K562 (cell line): Measurements from ENCODE around the gene GALNS. TPM values are rescaled to one million over a fixed set of nuclear protein-coding genes. Genes with fewer than 3 reads are reported as not detected.

ENCODE experiments used
- E2F3 ChIP-seq: fragments of 250-450 bp; sonication (Bioruptor Pico); IDR thresholded peaks from 2 replicates; pipeline ENCODE4 v1.4.0; 2020; ENCODE audit warnings: mild to moderate bottlenecking
- EHMT2 ChIP-seq: fragments of 450-650 bp; IDR thresholded peaks from 2 replicates; pipeline ENCODE4 v1.6.1; 2018; ENCODE audit warnings: antibody characterized with exemption
- GATAD2B ChIP-seq: fragments of 450-650 bp; IDR thresholded peaks from 2 replicates; pipeline ENCODE4 v1.6.1; 2017; ENCODE audit warnings: mild to moderate bottlenecking, borderline replicate concordance
- HMG20A ChIP-seq: fragments of 450-650 bp; formaldehyde crosslinking; conservative IDR thresholded peaks from 2 replicates; pipeline ENCODE4 v1.4.0; 2020; ENCODE audit warnings: mild to moderate bottlenecking, mixed read lengths
- HNRNPL ChIP-seq: fragments of 200-400 bp; formaldehyde crosslinking; IDR thresholded peaks from 2 replicates; pipeline ENCODE4 v1.6.1; 2017; ENCODE audit warnings: low read depth, mild to moderate bottlenecking, low read length
- IFI16 ChIP-seq: fragments of 250-450 bp; sonication (Bioruptor Pico); IDR thresholded peaks from 2 replicates; pipeline ENCODE4 v2.1.2; 2022; ENCODE audit warnings: mild to moderate bottlenecking, inconsistent platforms
- MBD2 ChIP-seq: sonication (generic); IDR thresholded peaks from 2 replicates; pipeline ENCODE4 v1.6.1; 2016; ENCODE audit warnings: low read depth, borderline replicate concordance
- PTRF ChIP-seq: fragments of 450-650 bp; IDR thresholded peaks from 2 replicates; pipeline ENCODE4 v1.6.1; 2016; ENCODE audit warnings: mild to moderate bottlenecking, missing genetic modification characterization, missing compliant biosample characterization
- RHOXF2B ChIP-seq: fragments of 250-450 bp; sonication (Bioruptor Pico); conservative IDR thresholded peaks from 2 replicates; pipeline ENCODE4 v1.5.1; 2021
- SMARCA4 ChIP-seq: fragments of 450-650 bp; IDR thresholded peaks from 2 replicates; pipeline ENCODE4 v1.6.1; 2016
- SMARCC2 ChIP-seq: fragments of 450-650 bp; IDR thresholded peaks from 2 replicates; pipeline ENCODE4 v1.6.1; 2017; ENCODE audit warnings: antibody characterized with exemption, moderate library complexity, mild to moderate bottlenecking, low read depth
- SREBF2 ChIP-seq: sonication (generic); formaldehyde crosslinking; IDR thresholded peaks from 2 replicates; pipeline ENCODE4 v1.4.0; 2020; ENCODE audit warnings: mild to moderate bottlenecking, missing genetic modification reagents
- TAF1 ChIP-seq: IDR thresholded peaks from 2 replicates; pipeline ENCODE4 v1.6.1; 2011; ENCODE audit warnings: mild to moderate bottlenecking, low read length, moderate library complexity; ENCODE audit not compliant: insufficient read depth, control insufficient read depth, severe bottlenecking; ENCODE audit errors: extremely low read depth
- ZC3H8 ChIP-seq: fragments of 450-650 bp; IDR thresholded peaks from 2 replicates; pipeline ENCODE4 v1.6.1; 2017
- ZNF431 ChIP-seq: sonication (generic); formaldehyde crosslinking; IDR thresholded peaks from 2 replicates; pipeline ENCODE4 v1.8.0; 2022; ENCODE audit warnings: mild to moderate bottlenecking, missing genetic modification reagents
- ZNF445 ChIP-seq: fragments of 250-450 bp; sonication (Bioruptor Pico); IDR thresholded peaks from 2 replicates; pipeline ENCODE4 v1.4.0; 2020; ENCODE audit warnings: low read depth, mild to moderate bottlenecking, moderate library complexity
- ZNF57 ChIP-seq: fragments of 450-650 bp; formaldehyde crosslinking; IDR thresholded peaks from 2 replicates; pipeline ENCODE4 v1.4.0; 2020; ENCODE audit warnings: mild to moderate bottlenecking, moderate library complexity
- polyA plus RNA-seq, 8 experiments: library from polyadenylated mRNA; depleted of rRNA in 4 of 8; stranded (reverse) in 5 of 8; unstranded in 3 of 8; fragments of >200 nt; fragmentation: Nextera tagmentation in 2 of 8; fragmentation: Illumina TruSeq in 1 of 8; extraction: Ambion mirVana in 2 of 8; extraction: Trizol in 1 of 8; gene quantifications; 2 replicates each; pipeline versions ENCODE4 v1.2.1 to v1.2.3, GENCODE V29; 2011 to 2014; ENCODE audit warnings: inconsistent platforms in 1 of 8, missing spikeins in 1 of 8
- total RNA-seq, 7 experiments: library from RNA; depleted of rRNA in 6 of 7; stranded (reverse); fragments of >200 nt in 6 of 7; fragmentation: Illumina TruSeq in 2 of 7; extraction: Trizol in 2 of 7; gene quantifications; 2 replicates each; pipeline versions ENCODE4 v1.2.1 to v1.2.3, GENCODE V29; 2011 to 2021; ENCODE audit warnings: low replicate concordance in 1 of 7
- TF ChIP-seq, protein P1 (sequence below), 3 experiments: IDR thresholded peaks in 2 of 3; conservative IDR thresholded peaks in 1 of 3; 2 replicates each; pipeline ENCODE4 v1.5.1; 2011 to 2012; ENCODE audit warnings: low read length in 3 of 3, mild to moderate bottlenecking in 3 of 3, control low read depth in 2 of 3, improper control_type of control experiment in 1 of 3, inconsistent platforms in 1 of 3, low read depth in 1 of 3, mixed read lengths in 1 of 3, moderate library complexity in 1 of 3; ENCODE audit not compliant: insufficient read depth in 2 of 3
- TF ChIP-seq, protein P2 (sequence below): IDR thresholded peaks from 3 replicates; pipeline ENCODE4 v1.6.1; 2011; ENCODE audit warnings: borderline replicate concordance, mild to moderate bottlenecking, moderate library complexity; ENCODE audit not compliant: insufficient read length; ENCODE audit errors: extremely low read depth
- TF ChIP-seq, protein P3 (sequence below), 2 experiments: fragments of 450-650 bp; IDR thresholded peaks; 2 replicates each; pipeline ENCODE4 v1.6.1; 2018; ENCODE audit warnings: mild to moderate bottlenecking in 2 of 2, low read depth in 1 of 2; ENCODE audit not compliant: partially characterized antibody in 2 of 2

GALNS gene
- total and polyA plus RNA-seq, 9 of the 15 experiments (the other 6 are each of a cell fraction or from before 2014, with no cell fraction given) = 0.38 to 13.2 (median 4.3) TPM

DNA sequence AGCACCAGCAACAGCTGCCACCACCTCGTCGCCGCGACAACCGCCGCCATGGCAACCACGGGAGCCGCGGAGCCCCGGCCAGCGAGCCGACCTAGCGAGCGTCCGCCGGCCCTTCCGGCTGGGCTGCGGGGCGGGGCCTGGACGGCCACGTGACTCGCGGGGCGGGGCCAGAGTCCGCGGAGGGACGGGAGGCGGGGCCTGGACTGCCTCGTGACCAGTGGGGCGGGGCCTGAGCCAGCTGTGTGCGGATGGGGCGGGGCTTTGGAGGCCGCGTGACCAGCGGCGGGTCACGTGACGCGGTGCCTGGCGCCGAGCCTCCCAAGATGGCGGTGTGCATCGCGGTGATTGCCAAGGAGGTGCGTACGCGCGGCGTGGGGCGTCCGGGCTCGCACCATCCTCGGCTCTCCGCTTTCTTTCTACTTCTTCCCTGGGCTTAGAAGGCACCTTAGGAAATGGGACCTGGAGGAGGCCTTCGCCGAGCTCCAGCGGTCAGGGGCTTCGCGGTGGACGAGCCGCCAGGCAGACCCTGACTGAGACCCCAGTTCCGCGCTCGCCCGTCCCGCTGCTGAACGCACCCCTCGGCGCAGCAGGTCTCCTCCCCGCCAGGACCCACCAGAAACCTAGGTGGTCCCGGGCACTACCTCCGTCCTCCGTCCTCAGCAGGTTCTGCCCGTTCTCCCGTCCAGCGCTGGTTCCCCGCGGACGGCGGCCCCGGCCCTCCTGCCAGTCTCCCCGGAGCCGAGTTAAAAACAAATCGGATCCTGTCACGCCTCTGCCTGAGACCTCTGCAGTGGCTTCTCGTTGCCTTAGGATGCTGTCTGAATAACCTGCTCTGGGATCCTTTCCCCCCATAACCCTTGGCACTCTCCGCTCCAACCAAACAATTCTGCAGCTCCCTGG is at the start of gene GALNS, which contains the start of gene TRAPPC2L (continued):
- TF ChIP-seq, protein P1, sequence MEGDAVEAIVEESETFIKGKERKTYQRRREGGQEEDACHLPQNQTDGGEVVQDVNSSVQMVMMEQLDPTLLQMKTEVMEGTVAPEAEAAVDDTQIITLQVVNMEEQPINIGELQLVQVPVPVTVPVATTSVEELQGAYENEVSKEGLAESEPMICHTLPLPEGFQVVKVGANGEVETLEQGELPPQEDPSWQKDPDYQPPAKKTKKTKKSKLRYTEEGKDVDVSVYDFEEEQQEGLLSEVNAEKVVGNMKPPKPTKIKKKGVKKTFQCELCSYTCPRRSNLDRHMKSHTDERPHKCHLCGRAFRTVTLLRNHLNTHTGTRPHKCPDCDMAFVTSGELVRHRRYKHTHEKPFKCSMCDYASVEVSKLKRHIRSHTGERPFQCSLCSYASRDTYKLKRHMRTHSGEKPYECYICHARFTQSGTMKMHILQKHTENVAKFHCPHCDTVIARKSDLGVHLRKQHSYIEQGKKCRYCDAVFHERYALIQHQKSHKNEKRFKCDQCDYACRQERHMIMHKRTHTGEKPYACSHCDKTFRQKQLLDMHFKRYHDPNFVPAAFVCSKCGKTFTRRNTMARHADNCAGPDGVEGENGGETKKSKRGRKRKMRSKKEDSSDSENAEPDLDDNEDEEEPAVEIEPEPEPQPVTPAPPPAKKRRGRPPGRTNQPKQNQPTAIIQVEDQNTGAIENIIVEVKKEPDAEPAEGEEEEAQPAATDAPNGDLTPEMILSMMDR (IDR thresholded peaks at IDR 0.05 in 2 of 3, conservative IDR thresholded peaks at IDR 0.05 in 1 of 3; ENCODE audit: insufficient read depth in 2 of 3, low read depth in 1 of 3, low read length in 3 of 3) = no peak
- TF ChIP-seq, protein P2, sequence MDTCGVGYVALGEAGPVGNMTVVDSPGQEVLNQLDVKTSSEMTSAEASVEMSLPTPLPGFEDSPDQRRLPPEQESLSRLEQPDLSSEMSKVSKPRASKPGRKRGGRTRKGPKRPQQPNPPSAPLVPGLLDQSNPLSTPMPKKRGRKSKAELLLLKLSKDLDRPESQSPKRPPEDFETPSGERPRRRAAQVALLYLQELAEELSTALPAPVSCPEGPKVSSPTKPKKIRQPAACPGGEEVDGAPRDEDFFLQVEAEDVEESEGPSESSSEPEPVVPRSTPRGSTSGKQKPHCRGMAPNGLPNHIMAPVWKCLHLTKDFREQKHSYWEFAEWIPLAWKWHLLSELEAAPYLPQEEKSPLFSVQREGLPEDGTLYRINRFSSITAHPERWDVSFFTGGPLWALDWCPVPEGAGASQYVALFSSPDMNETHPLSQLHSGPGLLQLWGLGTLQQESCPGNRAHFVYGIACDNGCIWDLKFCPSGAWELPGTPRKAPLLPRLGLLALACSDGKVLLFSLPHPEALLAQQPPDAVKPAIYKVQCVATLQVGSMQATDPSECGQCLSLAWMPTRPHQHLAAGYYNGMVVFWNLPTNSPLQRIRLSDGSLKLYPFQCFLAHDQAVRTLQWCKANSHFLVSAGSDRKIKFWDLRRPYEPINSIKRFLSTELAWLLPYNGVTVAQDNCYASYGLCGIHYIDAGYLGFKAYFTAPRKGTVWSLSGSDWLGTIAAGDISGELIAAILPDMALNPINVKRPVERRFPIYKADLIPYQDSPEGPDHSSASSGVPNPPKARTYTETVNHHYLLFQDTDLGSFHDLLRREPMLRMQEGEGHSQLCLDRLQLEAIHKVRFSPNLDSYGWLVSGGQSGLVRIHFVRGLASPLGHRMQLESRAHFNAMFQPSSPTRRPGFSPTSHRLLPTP = no peak
- TF ChIP-seq EHMT2 (no peak), ZNF57 (CRISPR knock-in tag) (no peak), SMARCC2 (no peak), SREBF2 (CRISPR knock-in tag) (no peak), ZNF445 (CRISPR knock-in tag) (no peak), RHOXF2B (CRISPR knock-in tag) (no peak), IFI16 (no peak), E2F3 (no peak), PTRF (tag) (no peak), ZNF431 (CRISPR knock-in tag) (no peak), TAF1 (peak; percentile 85), GATAD2B (no peak), SMARCA4 (no peak), MBD2 (0 out of 2 replicates have a peak, but pooled peaks have one; percentile 58), HMG20A (CRISPR knock-in tag) (no peak), HNRNPL (no peak), ZC3H8 (no peak)
- TF ChIP-seq, protein P3, sequence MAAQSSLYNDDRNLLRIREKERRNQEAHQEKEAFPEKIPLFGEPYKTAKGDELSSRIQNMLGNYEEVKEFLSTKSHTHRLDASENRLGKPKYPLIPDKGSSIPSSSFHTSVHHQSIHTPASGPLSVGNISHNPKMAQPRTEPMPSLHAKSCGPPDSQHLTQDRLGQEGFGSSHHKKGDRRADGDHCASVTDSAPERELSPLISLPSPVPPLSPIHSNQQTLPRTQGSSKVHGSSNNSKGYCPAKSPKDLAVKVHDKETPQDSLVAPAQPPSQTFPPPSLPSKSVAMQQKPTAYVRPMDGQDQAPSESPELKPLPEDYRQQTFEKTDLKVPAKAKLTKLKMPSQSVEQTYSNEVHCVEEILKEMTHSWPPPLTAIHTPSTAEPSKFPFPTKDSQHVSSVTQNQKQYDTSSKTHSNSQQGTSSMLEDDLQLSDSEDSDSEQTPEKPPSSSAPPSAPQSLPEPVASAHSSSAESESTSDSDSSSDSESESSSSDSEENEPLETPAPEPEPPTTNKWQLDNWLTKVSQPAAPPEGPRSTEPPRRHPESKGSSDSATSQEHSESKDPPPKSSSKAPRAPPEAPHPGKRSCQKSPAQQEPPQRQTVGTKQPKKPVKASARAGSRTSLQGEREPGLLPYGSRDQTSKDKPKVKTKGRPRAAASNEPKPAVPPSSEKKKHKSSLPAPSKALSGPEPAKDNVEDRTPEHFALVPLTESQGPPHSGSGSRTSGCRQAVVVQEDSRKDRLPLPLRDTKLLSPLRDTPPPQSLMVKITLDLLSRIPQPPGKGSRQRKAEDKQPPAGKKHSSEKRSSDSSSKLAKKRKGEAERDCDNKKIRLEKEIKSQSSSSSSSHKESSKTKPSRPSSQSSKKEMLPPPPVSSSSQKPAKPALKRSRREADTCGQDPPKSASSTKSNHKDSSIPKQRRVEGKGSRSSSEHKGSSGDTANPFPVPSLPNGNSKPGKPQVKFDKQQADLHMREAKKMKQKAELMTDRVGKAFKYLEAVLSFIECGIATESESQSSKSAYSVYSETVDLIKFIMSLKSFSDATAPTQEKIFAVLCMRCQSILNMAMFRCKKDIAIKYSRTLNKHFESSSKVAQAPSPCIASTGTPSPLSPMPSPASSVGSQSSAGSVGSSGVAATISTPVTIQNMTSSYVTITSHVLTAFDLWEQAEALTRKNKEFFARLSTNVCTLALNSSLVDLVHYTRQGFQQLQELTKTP (IDR thresholded peaks at IDR 0.05; ENCODE audit: low read depth in 1 of 2, partially characterized antibody in 2 of 2) = no peak
